Activated T-cell treated with anti-CD3 and anti-CD28 coated beads for 1 hour (primary cell): ENCODE data around the gene TPPP3.
"Not testable (repeated sequence)": the region's sequence is repeated elsewhere in the genome, so short reads cannot be mapped to it uniquely, and the experiment has no call there.

Source experiments
- DNase-seq: peaks from one replicate; pipeline ENCODE4 v3.0.0-alpha.2; 2020; ENCODE audit warnings: low read depth

The TPPP3 gene

GRCh38 chr16:67389911-67390815 lies 3.1 kb downstream of the TPPP3 start:
- DNase-seq, result no peak

GRCh38 chr16:67388591-67388990 lies 4.7 kb downstream of the TPPP3 start:
- DNase-seq, result no peak

DNA sequence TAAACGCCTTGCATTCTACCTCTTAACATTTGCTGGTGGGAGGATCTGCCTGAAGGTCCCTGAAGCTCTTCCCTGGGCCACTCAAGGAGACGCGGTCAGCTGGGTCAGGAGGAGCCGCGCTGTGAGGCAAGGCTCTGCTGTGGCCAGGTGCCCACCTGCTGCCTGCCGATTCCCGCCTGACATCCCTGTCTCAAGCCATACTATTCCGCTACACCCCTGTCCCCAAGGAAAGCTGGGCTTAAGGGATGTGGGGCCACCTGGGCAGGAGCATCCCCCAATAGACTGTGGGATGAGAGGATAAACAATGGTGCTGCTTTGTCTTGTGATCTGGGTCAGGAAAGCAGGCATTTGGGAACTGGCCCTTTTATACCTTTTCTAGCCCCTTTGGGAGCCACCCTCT lies 5.1 kb downstream of the TPPP3 start:
- DNase-seq, result no peak

- DNase-seq, result no peak
Measured at GRCh38 chr16:67387479-67388079, 5.7 kb downstream of the TPPP3 start.

- DNase-seq, result no peak
Measured at GRCh38 chr16:67386861-67387455, 6.3 kb downstream of the TPPP3 start.

DNA sequence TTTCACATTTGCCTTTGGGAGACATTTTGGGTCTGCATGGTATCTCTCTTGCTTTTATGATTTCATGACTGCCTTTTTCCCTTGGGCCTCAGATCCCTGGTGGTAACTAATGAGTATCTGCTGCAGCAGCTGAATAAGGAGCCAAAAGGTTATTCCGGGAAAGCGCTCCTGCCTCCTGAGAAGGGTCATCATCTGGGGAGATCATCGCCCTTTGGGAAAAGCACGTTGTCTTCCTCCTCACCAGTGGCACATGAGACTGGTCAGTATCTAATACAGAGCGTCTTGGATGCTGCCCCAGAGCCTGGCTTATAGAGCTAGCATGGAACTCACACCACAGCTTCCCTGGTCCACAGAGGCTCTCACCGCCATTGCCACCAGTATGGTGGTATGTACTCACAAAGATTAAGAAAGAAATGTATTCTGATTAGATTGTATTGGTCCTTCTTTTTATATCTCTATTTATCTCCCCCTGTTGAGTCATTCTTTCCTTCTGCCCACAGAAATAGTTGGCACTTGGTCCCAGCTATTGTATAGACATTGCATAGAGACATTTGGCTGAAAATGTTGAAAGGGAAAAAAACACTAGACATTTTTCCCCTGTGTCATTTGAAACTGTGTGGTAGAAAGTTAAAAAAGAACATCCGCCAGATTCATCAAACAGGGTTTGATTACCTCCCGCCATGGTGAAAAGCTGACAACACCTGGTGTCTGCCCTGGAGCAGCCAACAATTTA lies 8.4 kb downstream of the TPPP3 start:
- DNase-seq, result no peak

GRCh38 chr16:67383284-67383683 lies 10.0 kb downstream of the TPPP3 start:
- DNase-seq, result no peak

DNA sequence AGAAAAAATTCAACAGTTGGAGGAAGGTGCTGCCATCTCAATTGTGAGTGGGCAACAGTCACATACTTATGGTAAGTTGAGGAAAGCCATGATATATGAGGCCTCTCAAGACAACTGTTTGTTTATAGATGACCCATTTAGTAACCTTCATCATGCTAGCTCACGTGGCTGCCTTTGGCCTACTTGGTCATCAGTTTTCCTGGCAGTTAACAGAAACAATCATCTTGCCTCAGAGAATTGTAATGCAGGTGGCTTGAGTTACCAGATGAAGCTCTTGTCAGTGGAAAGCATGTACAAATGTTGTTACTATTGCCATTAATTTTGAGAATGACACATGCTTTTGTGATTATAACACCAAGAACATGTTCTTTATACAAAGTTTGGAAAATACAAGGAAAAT lies 14.7 kb downstream of the TPPP3 start:
- no peak for DNase-seq

GRCh38 chr16:67376012-67376411 lies 17.3 kb downstream of the TPPP3 start:
- not testable (repeated sequence) for DNase-seq

DNA sequence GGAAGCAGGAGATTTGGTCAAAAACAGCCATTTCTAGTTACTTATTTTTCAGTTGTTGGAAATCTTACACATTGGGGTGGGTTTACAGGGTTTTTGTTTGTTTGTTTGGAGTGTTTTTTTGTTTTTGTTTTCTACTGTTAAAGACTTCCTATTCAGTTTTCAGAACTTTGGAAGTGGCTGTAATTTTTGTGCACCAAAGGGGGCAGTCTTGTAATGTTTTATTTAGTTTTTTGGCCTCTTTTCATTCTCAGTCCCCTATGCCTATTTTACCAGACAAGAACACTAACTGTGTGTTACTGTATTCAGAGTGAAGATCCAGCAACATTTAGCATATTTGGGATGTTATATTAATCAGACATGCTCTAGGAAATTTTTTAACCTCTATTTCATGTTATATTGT lies 20.6 kb downstream of the TPPP3 start:
- no peak for DNase-seq

GRCh38 chr16:67370661-67371060 lies 22.6 kb downstream of the TPPP3 start:
- no peak for DNase-seq

GRCh38 chr16:67364600-67365235 lies 28.6 kb downstream of the TPPP3 start:
- DNase-seq, result no peak

GRCh38 chr16:67361038-67361437 lies 32.3 kb downstream of the TPPP3 start:
- DNase-seq, result no peak

GRCh38 chr16:67359540-67360269 lies 33.6 kb downstream of the TPPP3 start:
- DNase-seq, result not testable (repeated sequence)

DNA sequence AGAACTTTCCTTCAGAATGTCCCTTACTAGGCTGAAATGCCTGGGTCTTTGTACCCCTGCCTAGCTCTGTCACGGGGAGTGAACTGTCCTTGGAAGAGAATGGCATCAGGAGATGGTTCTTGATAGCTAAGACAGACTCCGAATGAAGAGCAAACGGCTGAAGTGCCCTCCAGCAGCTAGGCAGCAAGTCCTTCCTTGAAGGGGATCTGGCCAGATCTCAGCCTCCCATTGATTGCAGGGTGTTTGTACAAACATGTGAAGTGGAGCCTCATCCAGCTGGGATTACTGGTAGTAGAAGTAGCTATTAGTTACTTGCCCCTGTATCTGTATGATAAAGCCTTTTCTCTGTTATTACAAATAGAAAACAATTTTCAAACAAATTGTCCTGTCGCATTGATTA lies 35.7 kb downstream of the TPPP3 start:
- DNase-seq, result no peak

DNA sequence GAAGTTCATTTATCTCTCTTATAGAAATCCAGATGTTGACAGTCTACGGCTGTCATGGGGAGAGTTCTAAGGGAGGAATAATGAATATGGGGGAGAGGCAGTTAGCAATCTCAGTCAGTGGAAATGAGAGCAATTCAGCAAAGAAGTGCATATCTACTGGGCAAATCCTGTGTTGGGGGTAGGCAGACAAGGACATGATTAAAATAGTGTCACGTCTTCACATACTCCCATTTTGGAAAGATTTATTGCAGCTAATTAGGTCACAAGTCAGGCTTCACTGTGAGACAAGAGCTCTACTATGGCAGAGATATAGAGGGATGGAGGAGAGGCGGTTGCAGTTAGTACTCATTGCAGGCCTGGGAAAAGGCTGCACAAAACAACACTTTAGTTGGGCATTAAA lies 36.9 kb downstream of the TPPP3 start:
- no peak for DNase-seq

- DNase-seq, result not testable (repeated sequence)
Measured at GRCh38 chr16:67352463-67352862, 40.8 kb downstream of the TPPP3 start.

DNA sequence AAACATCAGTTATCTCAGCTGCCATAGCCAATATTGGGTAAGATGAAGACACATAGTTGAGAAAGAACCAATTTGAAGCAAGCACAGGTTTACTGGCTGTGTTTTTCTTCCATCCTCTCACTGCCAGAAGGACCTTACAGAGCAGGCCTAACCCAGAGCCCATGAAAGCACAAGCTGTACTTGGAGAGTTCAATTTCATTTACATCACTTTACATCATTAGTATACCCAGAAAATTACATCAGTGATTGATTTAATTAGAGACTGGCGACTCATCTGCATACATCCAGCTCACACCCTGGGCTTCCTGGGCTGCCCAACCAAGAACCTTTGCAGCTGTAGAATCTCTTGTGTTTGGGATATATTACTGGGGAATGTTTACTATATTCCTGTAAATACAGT lies 43.0 kb downstream of the TPPP3 start:
- DNase-seq, result no peak

- no peak for DNase-seq
Measured at GRCh38 chr16:67349172-67349571, 44.1 kb downstream of the TPPP3 start.

- DNase-seq, result no peak
Measured at GRCh38 chr16:67346341-67346740, 47.0 kb downstream of the TPPP3 start.

- no peak for DNase-seq
Measured at GRCh38 chr16:67345401-67345800, 47.9 kb downstream of the TPPP3 start.
